AG09319 (cell line): ENCODE data around the gene SLC11A1.

ENCODE experiments used
- DNase-seq: peaks from one replicate; pipeline ENCODE4 v3.0.0-alpha.2; 2010; ENCODE audit warnings: low read depth; ENCODE audit errors: extremely low read depth
- CTCF ChIP-seq: IDR thresholded peaks from 2 replicates; pipeline ENCODE4 v1.5.1; 2011; ENCODE audit warnings: low read depth, mild to moderate bottlenecking, inconsistent platforms, low read length, moderate library complexity

SLC11A1 gene

GRCh38 chr2:218387369-218388194 is 5.5 kb downstream of the SLC11A1 start:
- TF ChIP-seq CTCF, result no peak
- DNase-seq, result no peak

GRCh38 chr2:218389333-218390150 is 7.5 kb downstream of the SLC11A1 start:
- no peak for TF ChIP-seq CTCF
- DNase-seq, result no peak

- no peak for TF ChIP-seq CTCF
- DNase-seq, result no peak
Measured at GRCh38 chr2:218391202-218391601, 9.1 kb downstream of the SLC11A1 start.

- DNase-seq, result no peak
- no peak for TF ChIP-seq CTCF
Measured at GRCh38 chr2:218392459-218392858, 10.4 kb downstream of the SLC11A1 start.

- no peak for DNase-seq
Measured at GRCh38 chr2:218392891-218393462, 10.9 kb downstream of the SLC11A1 start.

GRCh38 chr2:218393750-218394290 is 11.7 kb downstream of the SLC11A1 start:
- no peak for TF ChIP-seq CTCF
- DNase-seq, result no peak

More at GRCh38 chr2:218392891-218393462, 10.9 kb downstream of the SLC11A1 start:
- TF ChIP-seq CTCF, result no peak
